ENCODE data around the gene ZSWIM5. TPM values are rescaled to one million over a fixed set of nuclear protein-coding genes. Genes with fewer than 3 reads are reported as not detected.

Gene ZSWIM5
- 0.32 and 1.5 TPM in 2 replicates for total RNA-seq

DNA sequence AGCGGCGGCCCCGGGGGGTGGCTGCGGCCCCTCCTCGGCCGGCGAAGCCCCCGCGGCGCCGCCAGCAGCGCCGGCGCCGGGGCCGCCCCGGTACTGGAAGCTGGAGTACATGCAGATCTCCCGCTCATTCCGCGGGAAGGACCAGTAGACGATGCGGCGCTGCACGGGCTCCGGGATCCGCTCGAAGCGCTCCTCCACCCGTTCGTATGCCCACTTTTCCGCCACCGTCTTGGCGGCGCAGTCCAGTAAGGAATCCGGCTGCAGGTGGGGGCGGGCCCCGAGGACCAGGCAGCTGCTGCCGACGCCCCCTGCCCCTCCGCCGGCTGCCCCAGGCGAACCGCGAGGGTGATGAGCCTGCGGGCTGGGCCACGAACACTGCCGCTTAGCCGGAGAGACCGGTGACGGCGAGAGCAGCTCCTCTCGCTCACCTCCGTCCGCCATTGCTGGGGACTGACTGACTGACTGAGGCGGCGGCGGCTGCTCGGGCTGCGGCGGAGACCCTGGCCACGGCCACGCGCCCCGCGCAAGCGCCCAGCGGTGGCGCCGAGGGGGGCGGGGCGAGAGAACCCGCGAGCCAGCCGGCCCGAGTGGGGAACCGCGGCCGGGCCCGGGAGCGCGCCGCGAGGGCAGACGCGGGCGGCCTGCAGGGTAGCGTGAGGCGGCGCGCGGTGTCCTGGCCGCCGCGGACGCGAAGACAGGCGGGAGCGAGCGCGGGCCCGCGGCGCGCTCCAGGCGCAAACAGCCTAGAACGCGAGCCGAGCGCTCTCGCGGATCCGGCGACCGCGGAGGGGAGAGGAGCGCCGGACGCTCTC, at the start of gene ZSWIM5:
ZSWIM5 (minus strand) TSS at position 696 of the 812 bp plus-strand sequence; CDS start at position 441, 255 bp downstream.

GRCh38 chr1:45011837-45012638, 194.4 kb downstream of the ZSWIM5 start, which contains the start of gene UROD:
TSS of gene UROD (plus strand) at chr1:45012254. CDS start at chr1:45012266, 12 bp downstream.

DNA sequence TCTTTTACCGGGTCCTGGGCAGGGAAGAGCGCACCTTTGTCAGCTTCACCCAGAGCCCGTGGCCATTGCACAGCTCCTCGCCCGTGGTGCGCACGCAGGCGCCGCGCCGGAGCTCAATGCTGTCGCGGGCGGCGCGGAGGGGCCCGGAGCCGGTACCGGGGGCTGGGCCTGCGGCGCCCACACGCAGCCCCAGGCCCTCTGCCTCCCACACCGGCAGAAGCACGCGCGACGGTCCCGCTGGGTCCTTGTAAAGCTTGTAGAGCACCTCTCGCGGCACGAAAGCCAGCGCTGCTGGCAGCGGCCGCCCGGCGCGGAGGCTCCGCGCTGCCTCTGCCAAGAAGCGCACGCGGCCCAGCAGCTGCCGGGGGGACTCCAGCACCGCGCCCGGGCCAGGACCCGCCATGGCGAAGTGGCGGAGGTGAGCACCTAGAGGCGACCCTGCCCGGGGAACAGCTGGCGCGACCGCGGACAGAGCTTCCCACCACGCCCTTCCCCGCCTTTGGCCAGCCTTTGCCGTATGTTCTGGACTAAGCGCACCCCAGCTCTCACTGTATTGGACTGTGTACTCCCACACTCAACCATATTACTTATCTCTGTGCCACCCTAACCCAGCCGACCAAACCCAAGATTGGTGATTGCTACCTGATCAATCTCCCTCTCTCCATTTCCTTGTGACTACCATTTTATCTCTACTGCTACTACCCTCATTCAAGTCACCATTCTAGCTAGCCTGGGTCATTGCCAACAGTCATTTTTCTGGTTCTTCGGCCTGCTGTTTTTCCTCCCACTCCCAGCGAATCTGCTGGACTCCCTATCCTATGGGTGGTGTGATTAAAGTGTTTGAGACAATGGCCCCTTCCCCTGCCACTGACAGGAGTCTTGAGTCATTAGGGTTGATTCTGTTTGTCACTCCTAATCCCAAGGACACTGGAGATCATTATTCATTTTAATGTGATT, 195.3 kb downstream of the ZSWIM5 start, which contains the start of gene HECTD3:
HECTD3 (minus strand) TSS at position 470 of the 957 bp plus-strand sequence; CDS start at position 403, 67 bp downstream.

Other genes starting within 250 kb of the ZSWIM5 start
- gene EIF2B3, start 220.0 kb downstream of the ZSWIM5 start, total RNA-seq, result 41.5 and 49.6 TPM in 2 replicates
- gene HECTD3, start 195.3 kb downstream of the ZSWIM5 start, total RNA-seq, result 17.7 and 17.9 TPM in 2 replicates
- 170 and 245 TPM in 2 replicates for gene UROD, start 194.4 kb downstream of the ZSWIM5 start, total RNA-seq
- 0.16 and 0.26 TPM in 2 replicates for gene HPDL, start 120.3 kb upstream of the ZSWIM5 start, total RNA-seq
- gene TOE1, start 133.6 kb upstream of the ZSWIM5 start, total RNA-seq, result 6.6 and 13.1 TPM in 2 replicates
- gene MUTYH, start 133.8 kb upstream of the ZSWIM5 start, total RNA-seq, result 11.8 and 20.8 TPM in 2 replicates

All from bronchial smooth muscle cell (primary cell).